Measurements from ENCODE around the gene TRRAP. TPM values are rescaled to one million over a fixed set of nuclear protein-coding genes. Genes with fewer than 3 reads are reported as not detected.

TRRAP gene
- total RNA-seq, 4 donors from 2014 or later: 19.7 to 62.3 (median 31.1) TPM

DNA sequence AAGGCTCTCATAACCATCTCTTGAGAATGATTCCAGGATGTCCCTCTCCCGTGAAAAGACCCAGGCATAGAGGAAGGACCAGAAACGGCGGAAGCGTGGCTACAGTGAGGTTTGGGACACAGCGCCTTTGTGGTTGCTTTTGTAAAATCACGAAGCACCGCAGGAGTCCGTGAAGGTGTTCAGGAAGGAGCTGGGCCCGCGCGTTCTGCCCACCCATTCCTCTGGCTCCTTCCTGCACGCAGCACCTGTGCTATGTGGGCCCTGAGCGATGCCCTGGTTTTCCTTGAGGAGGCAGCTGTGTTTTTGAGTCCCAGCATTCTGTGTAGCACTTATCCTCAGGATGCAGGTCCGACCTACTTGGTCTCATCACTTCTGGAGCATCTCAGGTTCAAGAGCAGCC is 112.8 kb downstream of the TRRAP start:
- H3K27ac ChIP-seq: no peak overlapping the region
- no peaks in the 10 kb centered on the region for H3K9me3 ChIP-seq
- intact Hi-C loops (cut with DNase I; ENCODE audit: low total_unique reads): no loop called here
- no peak for DNase-seq
- TF ChIP-seq POLR2A (IDR thresholded peaks at IDR 0.05) (no peak), CTCF (IDR thresholded peaks at IDR 0.05) (no peak)
- no peak overlapping the region for H3K4me3 ChIP-seq
- no peaks in the 10 kb centered on the region for H3K36me3 ChIP-seq
- no peaks in the 10 kb centered on the region for H3K4me1 ChIP-seq
- H3K27me3 ChIP-seq: no peaks in the 10 kb centered on the region

GRCh38 chr7:98992076-98992475 is 113.7 kb downstream of the TRRAP start:
- intact Hi-C loops (cut with DNase I; ENCODE audit: low total_unique reads): no loop called here

DNA sequence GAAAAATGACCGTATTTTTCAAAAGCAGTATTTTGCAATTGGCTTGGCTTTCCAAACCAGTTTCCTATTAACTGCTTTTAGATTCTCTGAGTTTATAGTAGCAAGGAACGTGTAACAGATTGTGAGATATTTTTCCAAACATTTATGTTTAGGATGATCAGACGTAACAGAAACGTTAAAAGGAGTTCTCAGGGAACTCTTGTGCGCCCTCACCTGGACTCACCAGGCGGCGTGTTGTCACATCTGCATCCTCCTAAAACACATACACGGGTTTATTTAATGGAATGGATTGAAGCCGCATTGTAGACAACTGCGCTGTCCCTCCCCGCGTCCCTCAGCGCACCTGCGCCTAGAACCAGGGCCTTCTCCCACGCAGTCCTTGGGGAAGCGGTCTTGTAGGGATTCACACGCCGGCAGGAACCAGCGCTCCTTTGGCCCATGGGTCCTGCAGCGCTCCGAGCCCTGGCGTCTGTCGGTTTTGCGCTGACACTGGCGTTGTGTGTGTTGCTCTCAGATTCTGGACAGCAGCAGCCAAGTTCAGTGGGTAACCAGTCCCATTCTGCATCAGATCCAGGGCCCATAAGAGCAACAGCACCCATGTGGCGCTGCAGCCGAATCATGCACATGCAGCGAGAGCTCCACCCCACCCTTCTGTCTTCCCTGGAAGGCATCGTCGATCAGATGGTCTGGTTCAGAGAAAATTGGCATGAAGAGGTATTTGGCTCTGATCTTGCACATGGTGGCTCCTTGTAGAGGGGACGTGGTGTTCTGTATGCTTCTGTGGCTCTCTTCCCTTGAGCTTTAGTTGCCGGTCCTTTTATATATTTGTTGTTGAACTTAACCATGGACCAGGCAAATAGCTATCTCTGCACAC is 114.9 kb downstream of the TRRAP start:
- no peak for DNase-seq
- H3K4me1 ChIP-seq: no peaks in the 10 kb centered on the region
- no peaks in the 10 kb centered on the region for H3K36me3 ChIP-seq
- TF ChIP-seq CTCF (IDR thresholded peaks at IDR 0.05) (no peak), POLR2A (IDR thresholded peaks at IDR 0.05) (no peak)
- H3K27ac ChIP-seq: no peak overlapping the region
- intact Hi-C loops (cut with DNase I; ENCODE audit: low total_unique reads): no loop called here
- no peaks in the 10 kb centered on the region for H3K9me3 ChIP-seq
- H3K4me3 ChIP-seq: no peak overlapping the region
- no peaks in the 10 kb centered on the region for H3K27me3 ChIP-seq

More at GRCh38 chr7:98992076-98992475, 113.7 kb downstream of the TRRAP start:
- no peak for DNase-seq
- H3K9me3 ChIP-seq: no peaks in the 10 kb centered on the region
- TF ChIP-seq POLR2A (IDR thresholded peaks at IDR 0.05) (no peak), CTCF (IDR thresholded peaks at IDR 0.05) (no peak)
- H3K36me3 ChIP-seq: no peaks in the 10 kb centered on the region
- no peaks in the 10 kb centered on the region for H3K4me1 ChIP-seq
- H3K27ac ChIP-seq: no peak overlapping the region
- H3K27me3 ChIP-seq: no peaks in the 10 kb centered on the region
- H3K4me3 ChIP-seq: no peak overlapping the region

- TF ChIP-seq CTCF (IDR thresholded peaks at IDR 0.05) (no peak), POLR2A (IDR thresholded peaks at IDR 0.05) (no peak)
- intact Hi-C loops (cut with DNase I; ENCODE audit: low total_unique reads): no loop called here
- no peak for DNase-seq
- Histone ChIP-seq H3K9me3 (no peaks in the 10 kb centered on the region), H3K4me3 (no peak overlapping the region), H3K27me3 (no peaks in the 10 kb centered on the region), H3K4me1 (no peaks in the 10 kb centered on the region), H3K27ac (no peak overlapping the region), H3K36me3 (no peaks in the 10 kb centered on the region)
Observed at GRCh38 chr7:98994046-98994944, 116.0 kb downstream of the TRRAP start.

DNA sequence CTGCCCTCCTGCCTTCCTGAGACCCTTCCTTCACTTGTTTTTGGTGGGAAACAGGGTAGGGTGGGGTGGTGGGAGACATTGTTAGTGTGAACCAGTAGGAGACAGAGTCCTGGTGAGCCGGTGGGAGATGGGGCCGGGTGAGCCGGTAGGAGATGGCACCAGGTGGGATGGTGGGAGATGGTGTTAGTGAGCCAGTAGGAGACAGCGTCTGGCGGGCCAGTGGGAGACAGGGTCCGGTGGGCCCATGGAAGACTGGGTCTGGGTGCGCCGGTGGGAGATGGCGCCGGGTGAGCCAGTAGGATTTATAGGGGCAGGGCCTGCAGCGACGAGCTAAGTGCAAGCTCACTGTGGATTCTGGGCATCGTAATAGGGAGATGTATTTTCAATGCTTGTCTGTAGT is 116.8 kb downstream of the TRRAP start:
- H3K27me3 ChIP-seq: no peaks in the 10 kb centered on the region
- H3K27ac ChIP-seq: no peak overlapping the region
- H3K36me3 ChIP-seq: no peaks in the 10 kb centered on the region
- intact Hi-C loops (cut with DNase I; ENCODE audit: low total_unique reads): no loop called here
- no peaks in the 10 kb centered on the region for H3K4me1 ChIP-seq
- no peak for DNase-seq
- H3K4me3 ChIP-seq: no peak overlapping the region
- TF ChIP-seq POLR2A (IDR thresholded peaks at IDR 0.05): no peak
- no peak for TF ChIP-seq CTCF (IDR thresholded peaks at IDR 0.05)
- no peaks in the 10 kb centered on the region for H3K9me3 ChIP-seq
